Stomach (tissue), 4 donors: Measurements from ENCODE around the gene PRKCG.

Source experiments
- EP300 ChIP-seq: sonication (generic); formaldehyde crosslinking; IDR thresholded peaks from one replicate; pipeline ENCODE4 v1.6.1; 2017; ENCODE audit warnings: antibody characterized with exemption
- POLR2A ChIP-seq, 4 donors: fragments of 450-650 bp; IDR thresholded peaks; one replicate each; pipeline ENCODE4 v1.6.1; 2016; ENCODE audit warnings: antibody characterized with exemption in 4 of 4, control low read depth in 2 of 4, mild to moderate bottlenecking in 1 of 4, moderate library complexity in 1 of 4
- POLR2AphosphoS5 ChIP-seq, 3 donors: sonication (generic); formaldehyde crosslinking; IDR thresholded peaks; one replicate each; pipeline ENCODE4 v1.6.1; 2016; ENCODE audit warnings: antibody characterized with exemption in 3 of 3
- TF ChIP-seq, protein P1 (sequence below), 7 experiments: fragments of 450-650 bp in 4 of 7; fragments of 200-600 bp in 3 of 7; sonication (generic) in 3 of 7; IDR thresholded peaks; one replicate each; pipeline ENCODE4 v1.5.1; 2016 to 2019; ENCODE audit warnings: antibody characterized with exemption in 7 of 7, control low read depth in 2 of 7, mild to moderate bottlenecking in 1 of 7

DNA sequence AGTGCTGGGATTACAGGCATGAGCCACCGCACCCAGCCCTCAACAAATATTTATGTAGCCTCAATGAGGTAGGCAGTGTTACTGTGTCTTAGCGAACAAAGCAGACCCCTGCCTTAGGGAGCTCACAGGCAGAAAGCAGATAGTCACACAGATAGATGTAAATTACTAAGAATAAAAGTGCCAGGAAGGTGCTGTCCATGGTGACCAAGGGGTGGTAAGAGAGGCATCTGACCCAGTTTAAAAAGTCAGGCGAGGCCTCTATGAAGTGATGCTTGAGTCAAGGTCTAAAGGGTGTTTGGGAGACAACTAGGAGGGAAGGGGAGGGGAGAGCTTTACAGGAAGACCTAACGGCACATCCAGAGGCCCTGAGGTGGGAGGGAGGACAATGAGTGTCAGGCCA, 14.7 kb downstream of the PRKCG start:
- TF ChIP-seq, protein P1, sequence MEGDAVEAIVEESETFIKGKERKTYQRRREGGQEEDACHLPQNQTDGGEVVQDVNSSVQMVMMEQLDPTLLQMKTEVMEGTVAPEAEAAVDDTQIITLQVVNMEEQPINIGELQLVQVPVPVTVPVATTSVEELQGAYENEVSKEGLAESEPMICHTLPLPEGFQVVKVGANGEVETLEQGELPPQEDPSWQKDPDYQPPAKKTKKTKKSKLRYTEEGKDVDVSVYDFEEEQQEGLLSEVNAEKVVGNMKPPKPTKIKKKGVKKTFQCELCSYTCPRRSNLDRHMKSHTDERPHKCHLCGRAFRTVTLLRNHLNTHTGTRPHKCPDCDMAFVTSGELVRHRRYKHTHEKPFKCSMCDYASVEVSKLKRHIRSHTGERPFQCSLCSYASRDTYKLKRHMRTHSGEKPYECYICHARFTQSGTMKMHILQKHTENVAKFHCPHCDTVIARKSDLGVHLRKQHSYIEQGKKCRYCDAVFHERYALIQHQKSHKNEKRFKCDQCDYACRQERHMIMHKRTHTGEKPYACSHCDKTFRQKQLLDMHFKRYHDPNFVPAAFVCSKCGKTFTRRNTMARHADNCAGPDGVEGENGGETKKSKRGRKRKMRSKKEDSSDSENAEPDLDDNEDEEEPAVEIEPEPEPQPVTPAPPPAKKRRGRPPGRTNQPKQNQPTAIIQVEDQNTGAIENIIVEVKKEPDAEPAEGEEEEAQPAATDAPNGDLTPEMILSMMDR (IDR thresholded peaks at IDR 0.05): no peak
- TF ChIP-seq POLR2AphosphoS5 (IDR thresholded peaks at IDR 0.05): no peak
- TF ChIP-seq POLR2A (IDR thresholded peaks at IDR 0.05): no peak
- TF ChIP-seq EP300: no peak
